Measurements from ENCODE around the gene USPL1.

Gene USPL1

GRCh38 chr13:30617315-30618185 lies at the start of gene USPL1:
USPL1 (plus strand) TSS chr13:30617920; CDS start chr13:30621141, 3,221 bp downstream.
- peak; percentile 94 for DNase-seq (ENCODE audit: extremely low read depth, low read depth)
- no peak for TF ChIP-seq CTCF (IDR thresholded peaks at IDR 0.05; ENCODE audit: low read depth, low read length, missing control alignments)
- peak within 1 kb of the TSS; percentile 78 for H3K4me3 ChIP-seq (replicated peaks; ENCODE audit: low read depth, low read length)

GRCh38 chr13:30569901-30570576 lies 47.7 kb upstream of the USPL1 start:
- H3K4me3 ChIP-seq (replicated peaks; ENCODE audit: low read depth, low read length): no peak overlapping the region
- no peak for TF ChIP-seq CTCF (IDR thresholded peaks at IDR 0.05; ENCODE audit: low read depth, low read length, missing control alignments)
- DNase-seq (ENCODE audit: extremely low read depth, low read depth): peak; percentile 59

DNA sequence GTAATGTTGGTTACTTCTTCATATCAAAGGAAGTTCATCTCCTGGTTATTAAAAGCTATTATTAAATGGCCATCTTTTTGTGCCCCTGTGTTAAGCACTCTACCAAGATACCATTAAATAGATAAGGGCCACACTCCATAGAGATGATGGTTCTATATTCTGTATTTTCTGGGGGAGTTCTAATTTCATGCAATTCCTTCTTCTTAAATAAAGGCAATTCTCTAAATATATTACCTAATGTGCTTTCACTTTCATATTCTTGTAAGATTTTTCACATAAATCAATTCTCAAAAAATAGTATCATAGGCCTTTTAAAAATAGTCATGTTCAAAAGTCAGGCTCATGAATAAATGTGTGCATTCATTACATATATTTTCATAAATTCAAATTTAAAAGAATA lies 47.0 kb upstream of the USPL1 start:
- H3K4me3 ChIP-seq (replicated peaks; ENCODE audit: low read depth, low read length): no peak overlapping the region
- no peak for TF ChIP-seq CTCF (IDR thresholded peaks at IDR 0.05; ENCODE audit: low read depth, low read length, missing control alignments)
- DNase-seq (ENCODE audit: extremely low read depth, low read depth): no peak

- DNase-seq (ENCODE audit: extremely low read depth, low read depth): no peak
- peak; percentile 21 for TF ChIP-seq CTCF (IDR thresholded peaks at IDR 0.05; ENCODE audit: low read depth, low read length, missing control alignments)
- peak overlapping the region; percentile 26 for H3K4me3 ChIP-seq (replicated peaks; ENCODE audit: low read depth, low read length)
Observed at GRCh38 chr13:30572859-30573275, 44.9 kb upstream of the USPL1 start.

DNA sequence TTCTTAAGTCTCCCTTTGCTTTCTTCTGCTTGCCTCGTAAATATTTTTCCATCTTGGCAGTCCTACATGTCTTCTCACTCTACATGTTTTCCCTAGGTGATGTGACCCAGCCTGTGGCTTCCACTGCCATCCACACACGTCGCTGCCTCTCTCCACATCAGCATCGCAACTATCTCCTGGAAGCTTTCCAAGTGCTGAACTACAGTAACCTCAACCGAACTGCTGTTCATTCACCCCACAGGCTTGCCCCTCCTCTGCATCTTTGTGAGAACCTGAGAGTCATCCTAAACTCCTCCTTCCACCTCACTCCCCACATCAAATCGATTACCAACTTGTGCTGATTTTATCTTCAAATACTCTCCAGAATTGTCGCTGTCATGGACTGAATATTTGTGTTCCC lies 41.2 kb upstream of the USPL1 start:
- TF ChIP-seq CTCF (IDR thresholded peaks at IDR 0.05; ENCODE audit: low read depth, low read length, missing control alignments): no peak
- no peak for DNase-seq (ENCODE audit: extremely low read depth, low read depth)

GRCh38 chr13:30577401-30577852 lies 40.3 kb upstream of the USPL1 start:
- no peak overlapping the region for H3K4me3 ChIP-seq (replicated peaks; ENCODE audit: low read depth, low read length)
- TF ChIP-seq CTCF (IDR thresholded peaks at IDR 0.05; ENCODE audit: low read depth, low read length, missing control alignments): no peak
- peak; percentile 48 for DNase-seq (ENCODE audit: extremely low read depth, low read depth)

More for the DNA sequence above, 41.2 kb upstream of the USPL1 start:
- H3K4me3 ChIP-seq (replicated peaks; ENCODE audit: low read depth, low read length): no peak overlapping the region

Data from HFF-Myc (cell line).